ENCODE measurements around the gene CELF4.

- TF ChIP-seq POLR2A (IDR thresholded peaks at IDR 0.05): no peak
- TF ChIP-seq, protein P1, sequence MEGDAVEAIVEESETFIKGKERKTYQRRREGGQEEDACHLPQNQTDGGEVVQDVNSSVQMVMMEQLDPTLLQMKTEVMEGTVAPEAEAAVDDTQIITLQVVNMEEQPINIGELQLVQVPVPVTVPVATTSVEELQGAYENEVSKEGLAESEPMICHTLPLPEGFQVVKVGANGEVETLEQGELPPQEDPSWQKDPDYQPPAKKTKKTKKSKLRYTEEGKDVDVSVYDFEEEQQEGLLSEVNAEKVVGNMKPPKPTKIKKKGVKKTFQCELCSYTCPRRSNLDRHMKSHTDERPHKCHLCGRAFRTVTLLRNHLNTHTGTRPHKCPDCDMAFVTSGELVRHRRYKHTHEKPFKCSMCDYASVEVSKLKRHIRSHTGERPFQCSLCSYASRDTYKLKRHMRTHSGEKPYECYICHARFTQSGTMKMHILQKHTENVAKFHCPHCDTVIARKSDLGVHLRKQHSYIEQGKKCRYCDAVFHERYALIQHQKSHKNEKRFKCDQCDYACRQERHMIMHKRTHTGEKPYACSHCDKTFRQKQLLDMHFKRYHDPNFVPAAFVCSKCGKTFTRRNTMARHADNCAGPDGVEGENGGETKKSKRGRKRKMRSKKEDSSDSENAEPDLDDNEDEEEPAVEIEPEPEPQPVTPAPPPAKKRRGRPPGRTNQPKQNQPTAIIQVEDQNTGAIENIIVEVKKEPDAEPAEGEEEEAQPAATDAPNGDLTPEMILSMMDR (IDR thresholded peaks at IDR 0.05): no peak
These were observed 236.5 kb downstream of the CELF4 start for GRCh38 chr18:37328946-37329719.

Data from upper lobe of left lung (tissue), 4 donors.